C4-2B (cell line): ENCODE data around the gene CUL3.

Experiments used
- CTCF ChIP-seq: fragments of 450-650 bp; conservative IDR thresholded peaks from 2 replicates; pipeline ENCODE4 v1.5.1; 2017; ENCODE audit warnings: mild to moderate bottlenecking
- ZFX ChIP-seq: fragments of 450-650 bp; IDR thresholded peaks from 2 replicates; pipeline ENCODE4 v1.6.1; 2017

GRCh38 chr2:224492531-224492930 is 92.6 kb downstream of the CUL3 start:
- TF ChIP-seq CTCF: no peak
- no peak for TF ChIP-seq ZFX
